NCI-H526 (cell line): ENCODE data around the gene EPB41L5.
"Not testable (repeated sequence)": the region's sequence is repeated elsewhere in the genome, so short reads cannot be mapped to it uniquely, and the experiment has no call there.

Experiments used
- DNase-seq, 2 experiments: peaks; one replicate each; lab custom pipeline; 2025; lab: John Stamatoyannopoulos, UW

Gene EPB41L5

DNA sequence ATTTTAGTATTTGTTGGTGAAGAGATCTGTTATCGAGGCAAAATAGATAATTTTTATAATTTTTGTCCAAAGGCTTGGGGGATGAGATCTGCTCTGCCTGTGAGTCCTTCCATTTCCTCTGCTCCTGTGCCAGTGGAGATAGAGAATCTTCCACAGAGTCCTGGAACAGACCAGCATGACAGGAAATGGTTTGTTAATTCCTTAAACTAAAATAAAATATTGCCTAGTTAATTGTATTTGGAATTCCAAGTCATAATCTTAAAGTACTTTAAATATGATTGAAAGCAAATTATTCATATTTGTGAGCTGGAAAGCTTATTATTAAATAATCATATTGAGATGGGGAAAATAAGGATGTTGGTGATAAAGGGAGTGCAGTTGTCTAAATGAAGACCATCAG is 87.8 kb downstream of the EPB41L5 start:
- DNase-seq = no peak

DNA sequence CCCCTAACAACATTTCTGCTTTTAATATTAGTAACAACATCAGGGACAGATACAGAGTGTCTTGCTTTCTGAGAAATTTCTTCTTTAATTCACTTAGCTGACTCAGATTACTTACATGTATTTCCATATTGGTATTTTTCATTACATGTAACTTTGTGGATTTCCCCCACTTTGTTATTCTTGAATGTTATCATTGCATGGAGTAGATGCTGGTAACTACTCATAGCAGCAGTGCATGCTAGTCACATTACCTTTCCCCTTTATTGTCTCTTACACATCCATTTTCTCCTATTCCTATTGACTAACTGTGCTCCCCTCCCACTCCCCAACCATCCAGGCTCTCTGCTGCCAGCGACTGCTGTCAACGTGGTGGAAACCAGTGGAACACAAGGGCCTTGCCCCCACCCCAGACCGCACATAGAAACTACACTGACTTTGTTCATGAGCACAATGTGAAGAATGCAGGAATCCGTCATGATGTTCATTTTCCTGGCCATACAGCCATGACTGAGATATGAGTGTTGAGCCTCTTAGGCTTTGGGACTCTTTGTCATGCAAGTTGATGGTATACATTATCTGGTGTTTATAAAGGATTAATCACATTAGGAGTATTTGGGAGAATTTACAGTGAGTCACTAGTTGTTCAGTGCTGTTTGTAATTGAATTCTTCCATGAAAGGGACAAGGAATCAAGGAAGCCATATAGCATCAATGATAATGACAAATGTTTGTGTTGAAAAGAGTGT is 91.0 kb downstream of the EPB41L5 start:
- no peak for DNase-seq

DNA sequence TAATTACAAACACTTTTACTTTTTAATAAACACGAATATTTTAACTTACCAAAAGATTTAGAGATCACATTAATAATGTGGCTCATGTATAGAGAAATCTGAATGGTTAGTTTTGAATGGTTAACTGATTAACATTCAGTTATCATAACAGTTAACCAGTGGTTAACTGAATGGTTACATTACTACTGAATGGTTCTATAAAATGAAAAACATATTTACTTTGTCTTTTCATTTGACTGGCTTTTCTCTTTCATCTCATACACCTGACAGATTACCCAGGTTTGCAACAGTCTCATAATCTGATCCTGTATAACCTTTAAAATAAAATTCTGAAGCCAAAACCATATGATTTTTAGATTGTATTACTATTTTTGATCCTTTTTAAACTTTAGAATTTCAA is 91.9 kb downstream of the EPB41L5 start:
- DNase-seq = no peak

DNA sequence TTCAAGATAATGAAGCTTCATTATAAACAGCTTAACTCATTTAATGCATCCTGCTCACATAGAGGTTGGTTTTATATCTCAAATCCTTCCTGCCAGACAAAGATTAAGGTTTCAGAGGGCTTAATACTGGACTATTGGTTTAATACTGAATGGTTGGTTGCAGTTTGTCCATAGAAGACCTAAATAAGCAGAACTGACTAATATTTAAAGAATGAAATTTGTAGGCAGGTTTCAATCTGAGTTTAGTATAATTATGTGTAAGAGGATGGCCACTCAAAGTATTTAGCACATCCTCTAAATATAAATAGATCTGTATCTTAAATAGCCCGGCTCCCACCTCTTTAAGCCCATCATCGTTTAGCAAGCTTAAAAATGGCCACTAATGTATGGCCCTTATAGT is 92.5 kb downstream of the EPB41L5 start:
- no peak for DNase-seq

DNA sequence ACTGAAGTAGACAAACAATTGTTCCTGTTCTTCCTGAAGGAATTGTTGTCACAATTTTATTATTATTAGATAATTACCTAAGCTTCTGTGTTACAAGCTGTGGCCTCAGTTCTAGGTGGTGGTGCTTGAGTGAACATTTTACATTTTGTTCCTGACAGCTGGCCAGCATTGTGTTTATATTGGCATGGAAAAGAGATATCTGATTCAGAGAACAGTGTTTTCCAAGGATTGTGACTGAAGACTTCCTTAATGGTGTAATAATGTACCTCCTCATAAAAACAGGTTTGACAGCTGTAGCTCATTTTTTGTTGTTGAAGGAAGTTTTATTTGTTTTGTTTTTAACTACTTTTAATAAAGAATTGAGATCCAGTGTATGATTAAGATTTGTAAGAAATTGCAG is 95.2 kb downstream of the EPB41L5 start:
- no peak for DNase-seq

DNA sequence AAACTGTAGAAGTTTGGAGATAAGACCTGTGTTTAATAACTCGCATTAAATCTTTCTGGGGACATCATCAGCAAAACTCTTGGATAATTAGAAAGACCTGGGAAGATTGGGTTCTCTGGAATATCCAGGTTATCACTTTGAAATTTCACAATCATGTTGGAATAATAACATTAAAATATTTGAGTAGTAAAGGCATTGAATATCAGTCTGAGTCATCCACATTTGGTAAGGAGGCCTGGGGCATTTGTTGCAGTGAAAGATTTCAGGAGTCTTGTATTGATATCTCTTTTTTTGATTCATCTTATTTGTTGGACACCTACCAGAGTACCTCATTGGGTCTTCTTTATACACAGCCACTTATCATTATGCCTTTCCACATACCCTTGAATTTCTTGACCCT is 95.9 kb downstream of the EPB41L5 start:
- no peak for DNase-seq

DNA sequence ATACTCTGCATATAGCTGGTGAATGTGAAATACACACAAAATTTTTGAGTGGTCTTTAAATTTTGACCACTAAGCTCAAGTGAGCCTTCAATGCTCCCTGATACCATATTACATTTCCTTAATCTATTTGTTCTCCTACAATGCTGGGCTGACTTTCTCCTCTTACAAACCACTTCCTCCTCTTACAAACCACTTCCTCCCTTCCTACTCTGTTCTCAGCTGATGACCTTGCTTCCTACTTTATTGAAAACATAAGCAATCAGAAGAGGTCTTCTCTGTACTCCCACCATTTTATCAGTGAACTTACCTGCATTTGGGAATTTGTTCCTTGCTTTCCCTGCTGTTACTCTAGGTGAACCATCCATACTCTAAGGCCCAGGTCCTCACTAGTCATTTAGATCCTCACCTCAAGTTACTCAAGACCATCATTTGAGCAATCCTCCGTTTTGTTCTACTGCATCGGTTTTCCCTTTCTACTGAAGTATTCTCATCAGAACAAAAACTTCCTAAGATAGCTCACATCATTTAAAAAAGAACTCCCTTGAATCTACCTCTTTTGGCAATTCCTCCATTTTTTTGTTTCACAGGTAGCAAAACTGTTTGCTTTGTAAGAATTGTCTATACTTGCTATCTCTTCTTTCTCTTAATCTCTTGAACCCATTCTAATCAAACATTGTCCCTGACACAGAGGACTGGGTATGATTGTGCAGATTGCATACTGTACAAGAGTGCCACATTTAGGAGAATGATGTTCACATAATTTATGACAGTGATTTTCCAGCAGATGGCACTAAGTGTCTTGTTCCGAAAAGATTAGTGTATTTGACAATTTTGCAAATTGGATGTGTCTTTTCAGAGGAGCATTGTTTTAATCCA is 96.5 kb downstream of the EPB41L5 start:
- peak; percentile 11 to 55 for DNase-seq

DNA sequence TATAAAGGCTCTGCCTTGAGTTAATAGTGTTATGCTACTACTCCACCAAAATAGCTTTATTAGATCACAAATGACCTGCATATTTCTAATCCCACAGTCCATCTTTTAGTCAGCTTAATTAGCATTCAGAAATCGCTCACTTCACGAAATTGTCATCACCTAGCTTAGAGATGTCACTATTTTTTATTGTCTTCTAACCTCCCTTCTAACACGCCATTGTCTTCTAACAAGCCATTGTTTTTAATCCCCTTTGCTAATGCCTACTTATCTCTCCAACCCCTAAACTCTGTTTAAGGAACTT is 97.1 kb downstream of the EPB41L5 start:
- no peak for DNase-seq

DNA sequence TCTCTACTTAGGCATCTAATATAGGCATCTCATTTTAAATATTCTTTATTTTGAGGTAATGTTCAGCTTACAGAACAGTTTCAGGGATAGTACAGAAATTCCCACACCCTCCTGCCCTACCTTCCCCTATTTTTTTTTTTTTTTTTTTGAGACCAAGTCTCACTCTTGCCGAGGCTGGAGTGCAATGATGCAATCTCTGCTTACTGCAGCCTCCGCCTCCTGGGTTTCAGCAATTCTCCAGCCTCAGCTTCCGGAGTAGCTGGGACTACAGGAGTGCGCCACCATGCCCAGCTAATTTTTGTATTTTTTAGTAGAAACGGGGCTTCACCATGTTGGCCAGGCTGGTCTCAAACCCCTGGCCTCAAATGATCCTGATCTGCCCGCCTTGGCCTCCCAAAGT is 97.6 kb downstream of the EPB41L5 start:
- DNase-seq = no peak

DNA sequence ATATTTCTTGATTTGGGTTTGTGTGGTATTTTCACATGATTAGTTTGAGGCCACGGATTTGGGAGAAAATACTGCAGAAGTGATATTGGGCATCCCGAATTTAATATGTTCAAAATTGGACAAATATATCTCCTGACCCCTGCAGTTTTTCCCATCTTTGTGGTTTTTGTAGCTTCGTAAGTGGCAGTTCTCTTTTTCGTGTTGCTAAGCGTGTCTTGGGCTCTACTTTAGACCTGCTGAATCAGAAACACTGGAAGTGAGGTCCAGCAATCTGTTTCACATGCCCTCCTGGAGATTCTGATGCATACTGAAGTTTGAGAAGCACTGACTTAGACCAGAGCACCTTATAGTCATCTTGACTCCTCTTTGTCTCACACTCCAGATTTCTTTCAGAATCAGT is 98.3 kb downstream of the EPB41L5 start:
- no peak for DNase-seq

DNA sequence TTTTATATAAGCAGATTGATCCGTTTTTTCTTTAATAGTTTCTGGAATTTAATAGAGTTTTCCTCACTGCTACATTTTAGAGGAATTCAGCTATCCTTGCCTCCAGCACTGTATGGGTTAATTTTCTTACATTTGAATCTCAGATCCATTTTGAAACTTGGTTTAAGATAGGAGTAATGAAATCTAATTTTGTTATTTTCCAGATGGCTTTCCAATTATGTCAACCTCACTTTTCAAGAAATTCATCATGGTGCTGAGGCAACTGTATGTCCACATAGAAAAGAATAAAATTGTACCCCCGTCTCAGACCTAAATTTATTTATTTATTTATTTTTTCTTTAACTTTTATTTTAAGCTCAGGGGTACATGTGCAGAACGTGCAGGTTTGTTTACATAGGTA is 105.1 kb downstream of the EPB41L5 start:
- DNase-seq = no peak

DNA sequence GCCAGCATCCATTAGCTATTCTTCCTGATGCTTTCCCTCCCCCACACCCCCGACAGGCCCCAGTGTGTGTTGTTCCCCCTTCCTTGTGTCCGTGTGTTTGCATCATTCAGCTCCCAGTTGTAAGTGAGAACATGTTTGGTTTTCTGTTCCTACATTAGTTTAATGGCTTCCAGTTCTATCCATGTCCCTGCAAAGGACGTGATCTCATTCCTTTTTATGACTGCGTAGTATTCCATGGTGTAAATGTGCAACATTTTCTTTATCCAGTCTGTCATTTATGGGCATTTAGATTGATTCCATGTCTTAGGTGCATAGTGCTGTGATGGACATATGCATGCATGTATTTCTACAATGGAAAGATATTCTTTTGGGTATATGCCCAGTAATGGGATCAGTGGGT is 105.6 kb downstream of the EPB41L5 start:
- no peak for DNase-seq

DNA sequence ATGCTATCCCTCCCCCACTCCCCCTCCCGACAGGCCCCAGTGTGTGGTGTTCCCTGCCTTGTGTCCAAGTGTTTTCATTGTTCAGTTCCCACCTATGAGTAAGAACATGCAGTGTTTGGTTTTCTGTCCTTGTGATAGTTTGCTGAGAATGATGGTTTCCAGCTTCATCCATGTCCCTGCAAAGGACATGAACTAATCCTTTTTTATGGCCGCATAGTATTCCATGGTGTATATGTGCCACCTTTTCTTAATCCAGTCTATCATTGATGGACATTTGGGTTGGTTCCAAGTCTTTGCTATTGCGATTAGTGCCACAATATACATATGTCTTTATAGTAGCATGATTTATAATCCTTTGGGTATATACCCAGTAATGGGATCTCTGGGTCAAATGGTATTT is 108.5 kb downstream of the EPB41L5 start:
- not testable (repeated sequence) for DNase-seq

DNA sequence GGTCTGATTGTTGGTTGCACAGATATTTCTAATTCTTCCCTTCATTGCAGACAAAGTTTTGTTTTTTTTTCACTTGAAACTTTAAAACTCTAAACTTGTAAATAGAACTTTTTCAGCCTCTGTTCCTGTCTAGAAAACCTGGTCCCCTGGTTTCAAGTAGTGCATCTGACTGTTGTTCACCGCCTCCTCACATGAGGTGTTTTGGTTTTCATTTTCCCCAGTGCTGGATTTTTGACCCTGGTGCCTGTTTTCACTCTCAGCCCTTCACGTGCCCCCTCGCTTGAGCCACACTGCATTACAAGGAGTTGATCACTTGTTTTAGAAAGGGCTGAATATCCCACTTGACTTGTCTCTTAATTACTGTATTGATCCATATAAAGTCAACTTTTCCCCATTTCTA is 110.2 kb downstream of the EPB41L5 start:
- no peak for DNase-seq

DNA sequence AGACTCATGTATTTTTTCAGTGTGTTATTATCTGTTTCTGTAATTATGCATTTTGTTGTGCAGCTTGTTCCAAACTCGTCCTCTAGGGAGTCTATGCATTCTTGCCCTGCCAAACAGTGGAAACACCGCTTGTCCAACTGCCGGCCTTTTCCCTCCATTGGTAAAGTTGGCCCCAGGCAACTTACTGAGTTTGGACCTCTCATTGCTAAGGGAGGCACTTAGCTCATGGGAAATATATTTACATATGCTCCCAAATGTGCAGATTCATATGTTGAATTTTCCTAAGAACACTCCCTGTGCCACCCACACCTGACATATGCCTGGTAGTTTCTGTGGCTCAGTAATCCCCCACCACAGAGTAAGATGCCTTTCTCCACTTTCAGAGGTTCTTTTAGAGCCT is 112.3 kb downstream of the EPB41L5 start:
- peak; percentile 27 to 37 for DNase-seq

DNA sequence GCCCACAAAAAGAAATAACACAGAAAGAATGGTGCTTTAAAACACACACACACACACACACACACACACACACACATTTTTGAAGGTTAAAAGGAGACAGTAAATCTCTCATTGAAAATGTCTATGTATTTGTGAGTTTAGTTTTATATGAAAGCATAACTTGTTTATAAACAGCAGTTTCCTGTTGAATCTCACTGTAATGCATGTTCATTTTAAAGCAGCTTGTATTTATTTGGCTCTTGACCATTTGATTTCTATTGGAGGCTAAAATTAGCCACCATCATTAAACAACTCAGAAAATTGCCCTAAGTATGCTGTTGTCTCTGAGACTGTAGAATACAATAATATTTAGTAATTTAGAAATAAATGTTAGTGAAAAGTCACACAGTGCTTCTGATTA is 115.3 kb downstream of the EPB41L5 start:
- no peak for DNase-seq

DNA sequence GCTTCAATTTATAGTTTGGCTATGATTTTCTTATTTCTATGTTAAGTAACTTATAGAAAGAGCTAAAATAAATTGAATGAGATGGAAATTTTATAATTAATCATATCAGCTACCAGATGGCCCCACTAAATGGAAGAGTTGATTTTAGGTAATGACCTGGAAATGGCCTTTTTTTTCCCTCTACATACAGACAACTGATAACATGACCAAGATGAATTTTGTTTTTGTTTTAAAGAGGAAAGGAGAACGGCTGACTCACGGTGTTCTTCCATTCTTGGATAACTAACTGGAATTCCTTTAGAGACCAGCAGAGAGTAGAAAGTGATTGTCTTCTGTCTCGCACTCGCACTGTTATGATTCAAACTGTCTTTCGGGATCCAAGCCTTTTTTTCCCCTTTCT is 119.3 kb downstream of the EPB41L5 start:
- no peak for DNase-seq

DNA sequence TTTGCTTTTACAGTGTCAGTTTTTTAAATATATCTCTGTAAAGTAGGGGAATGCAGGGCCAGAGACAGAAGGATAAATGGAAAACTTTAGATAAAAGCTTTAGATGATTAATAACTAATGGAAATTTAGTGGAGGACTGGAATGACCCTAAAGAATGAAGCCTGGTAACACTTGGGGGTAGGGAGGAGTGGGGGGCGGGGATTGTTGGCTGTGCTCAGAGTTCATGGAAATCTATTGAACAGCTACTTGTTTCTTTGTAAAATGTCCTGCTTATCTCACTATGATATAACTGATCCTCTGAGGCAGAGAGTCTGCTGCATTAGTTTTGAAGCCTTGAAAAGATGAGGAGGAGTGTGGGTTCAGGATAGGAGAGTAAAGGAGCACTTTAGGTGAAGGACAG is 119.8 kb downstream of the EPB41L5 start:
- DNase-seq = no peak

DNA sequence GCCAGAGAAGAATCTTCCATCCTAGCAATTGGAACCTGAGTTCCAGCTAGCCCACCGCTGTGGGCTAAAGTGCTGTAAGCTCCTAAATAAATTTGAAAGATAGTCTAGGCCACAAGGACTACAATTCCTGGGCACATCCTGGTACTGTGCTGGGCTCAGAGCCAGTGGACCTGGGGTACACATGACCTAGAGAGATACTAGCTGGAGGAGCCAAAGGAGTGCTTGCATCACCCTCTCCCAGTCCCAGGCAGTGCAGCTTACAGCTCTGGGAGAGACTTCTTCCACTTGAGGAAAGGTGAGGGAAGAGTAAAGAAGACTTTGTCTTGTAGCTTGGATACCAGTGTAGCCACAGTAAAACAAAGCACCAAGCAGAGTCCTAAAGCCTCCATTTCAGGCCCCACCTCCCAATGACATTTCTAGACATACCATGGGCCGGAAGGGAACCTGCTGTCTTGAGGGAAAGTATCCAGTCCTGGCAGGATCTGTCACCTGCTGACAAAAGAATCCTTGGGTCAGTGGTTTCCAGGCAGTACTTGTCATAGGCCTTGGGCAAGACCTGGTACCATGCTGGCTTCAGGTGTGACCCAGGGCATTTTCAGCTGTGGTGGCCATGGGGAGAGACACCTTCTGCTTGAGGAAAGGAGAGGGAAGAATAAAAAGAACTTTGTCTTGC is 120.8 kb downstream of the EPB41L5 start:
- DNase-seq = no peak

DNA sequence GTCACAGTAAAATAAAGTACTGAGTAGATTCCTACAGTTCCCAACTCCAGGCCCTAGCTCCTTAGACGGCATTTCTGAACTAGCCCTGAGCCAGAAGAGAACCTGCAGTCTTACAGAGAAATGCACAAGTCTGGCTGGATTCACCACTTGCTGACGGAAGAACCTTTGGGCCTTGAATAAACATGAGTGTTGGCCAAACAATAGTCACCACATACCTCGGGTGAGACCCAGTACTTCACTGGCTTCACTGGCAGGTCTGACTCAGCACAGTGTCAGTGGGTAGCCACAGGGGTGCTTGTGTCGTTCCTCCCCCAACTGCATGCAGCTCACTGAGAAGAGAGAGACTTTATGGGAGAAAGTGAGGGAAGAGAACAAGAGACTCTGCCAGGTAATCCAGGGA is 121.4 kb downstream of the EPB41L5 start:
- no peak for DNase-seq

DNA sequence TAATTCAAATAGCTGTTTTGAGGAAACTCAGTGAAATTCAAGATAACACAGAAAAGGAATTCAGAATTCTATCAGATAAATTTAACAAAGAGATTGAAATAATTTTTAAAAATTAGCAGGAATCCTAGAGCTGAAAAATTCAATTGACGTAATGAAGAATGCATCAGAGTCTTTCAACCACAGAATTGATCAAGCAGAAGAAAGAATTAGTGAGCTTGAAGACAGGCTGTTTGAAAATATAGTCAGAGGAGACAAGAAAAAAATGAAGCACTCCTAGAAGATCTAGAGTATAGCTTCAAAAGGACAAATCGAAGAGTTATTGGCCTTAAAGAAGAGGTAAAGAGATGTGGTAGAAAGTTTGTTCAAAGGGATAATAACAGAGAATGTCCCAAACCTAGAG is 122.1 kb downstream of the EPB41L5 start:
- DNase-seq = not testable (repeated sequence)

DNA sequence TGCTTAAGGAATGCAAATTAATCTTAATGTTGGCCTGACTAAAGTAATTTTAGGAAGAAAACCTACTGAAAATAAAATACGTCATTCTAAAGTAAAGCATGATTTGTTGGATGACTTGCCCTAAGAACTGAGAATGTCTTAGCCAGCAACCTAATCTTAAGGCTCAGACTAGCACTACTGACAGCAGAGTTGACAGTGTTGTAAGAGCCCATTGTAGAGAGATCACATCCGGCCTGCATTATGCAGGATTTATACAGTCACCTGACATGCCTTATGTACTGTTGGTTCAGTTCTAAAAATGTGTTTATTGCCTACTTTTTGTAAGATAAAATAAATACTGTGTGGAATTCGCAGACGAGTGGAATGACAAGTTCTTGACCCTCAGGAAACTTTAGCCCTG is 128.0 kb downstream of the EPB41L5 start:
- DNase-seq = no peak
